GM18498 (cell line): ENCODE data around the gene GALNS.
"Not testable (repeated sequence)": the region's sequence is repeated elsewhere in the genome, so short reads cannot be mapped to it uniquely, and the experiment has no call there.

Source experiments
- ATAC-seq: cut with Tn5 transposase; IDR thresholded peaks from one replicate; pipeline ENCODE4 v1.9.1; 2021; ENCODE audit warnings: mild to moderate bottlenecking, moderate library complexity; ENCODE audit not compliant: unreplicated experiment

Gene GALNS

GRCh38 chr16:88889702-88890352 is 33.1 kb upstream of the GALNS start:
- not testable (repeated sequence) for ATAC-seq

DNA sequence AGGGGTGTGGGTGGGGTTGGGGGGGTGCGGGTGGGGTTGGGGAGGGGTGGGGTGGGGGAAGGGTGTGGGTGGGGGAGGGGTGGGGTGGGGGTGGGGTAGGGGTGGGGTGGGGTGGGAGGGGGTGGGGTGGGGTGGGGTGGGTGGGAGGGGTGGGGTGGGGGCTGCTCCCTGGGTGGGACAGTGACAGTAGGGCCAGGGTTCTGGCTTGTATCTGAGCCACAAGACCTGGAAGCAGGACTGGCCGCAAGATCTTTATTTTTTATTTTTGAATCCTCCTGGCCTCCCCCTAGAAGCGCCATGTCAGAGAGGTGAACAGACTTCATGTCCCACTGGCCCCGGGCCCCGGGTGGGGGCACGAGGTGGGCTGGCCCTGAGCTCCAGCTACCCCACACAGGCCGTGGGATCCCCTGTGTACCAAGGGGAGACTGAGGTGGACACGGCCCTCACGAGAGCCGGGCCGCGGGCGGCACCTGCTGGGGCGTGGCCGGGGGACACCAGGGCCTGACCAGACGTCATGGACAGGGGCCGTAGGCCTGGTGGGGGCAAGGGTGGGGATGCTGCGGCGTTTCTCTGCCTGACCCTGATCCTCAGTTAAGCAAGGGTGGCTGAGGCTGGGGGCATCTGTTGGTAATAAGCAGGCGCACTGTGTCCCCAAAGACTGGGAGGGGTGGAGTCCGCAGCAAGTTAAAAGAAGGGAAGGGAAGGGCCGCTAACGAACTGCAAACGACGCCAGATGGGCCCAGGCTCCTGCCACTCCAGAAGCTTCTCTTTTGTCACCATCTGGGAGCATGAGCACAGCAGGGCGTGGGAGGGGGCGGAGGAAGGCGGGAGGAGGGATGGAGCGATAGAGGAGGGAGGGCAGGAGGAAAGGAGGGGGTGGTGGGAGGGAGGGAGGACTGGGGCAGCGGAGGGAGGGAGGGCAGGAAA is 32.0 kb upstream of the GALNS start:
- ATAC-seq, result no peak

DNA sequence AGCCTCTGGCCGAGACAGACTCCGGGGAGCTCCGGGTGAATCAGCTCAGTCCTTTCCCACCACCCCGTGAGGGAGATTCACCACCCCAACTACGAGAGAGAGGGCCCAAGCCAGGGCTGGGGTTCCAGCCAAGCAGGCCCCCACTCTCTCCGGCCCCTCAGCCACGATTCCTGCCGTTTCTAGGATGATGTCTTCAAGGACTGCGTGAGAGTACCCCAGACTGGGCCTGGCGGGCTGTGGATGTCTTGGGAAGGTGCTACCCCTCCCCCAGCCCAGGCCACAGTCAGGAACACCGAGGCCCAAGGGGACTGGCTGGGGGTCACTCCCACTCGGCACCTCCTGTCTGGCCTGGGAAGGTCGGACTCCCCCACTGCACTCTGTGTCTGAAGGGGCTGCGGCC is 31.3 kb upstream of the GALNS start:
- ATAC-seq, result no peak

DNA sequence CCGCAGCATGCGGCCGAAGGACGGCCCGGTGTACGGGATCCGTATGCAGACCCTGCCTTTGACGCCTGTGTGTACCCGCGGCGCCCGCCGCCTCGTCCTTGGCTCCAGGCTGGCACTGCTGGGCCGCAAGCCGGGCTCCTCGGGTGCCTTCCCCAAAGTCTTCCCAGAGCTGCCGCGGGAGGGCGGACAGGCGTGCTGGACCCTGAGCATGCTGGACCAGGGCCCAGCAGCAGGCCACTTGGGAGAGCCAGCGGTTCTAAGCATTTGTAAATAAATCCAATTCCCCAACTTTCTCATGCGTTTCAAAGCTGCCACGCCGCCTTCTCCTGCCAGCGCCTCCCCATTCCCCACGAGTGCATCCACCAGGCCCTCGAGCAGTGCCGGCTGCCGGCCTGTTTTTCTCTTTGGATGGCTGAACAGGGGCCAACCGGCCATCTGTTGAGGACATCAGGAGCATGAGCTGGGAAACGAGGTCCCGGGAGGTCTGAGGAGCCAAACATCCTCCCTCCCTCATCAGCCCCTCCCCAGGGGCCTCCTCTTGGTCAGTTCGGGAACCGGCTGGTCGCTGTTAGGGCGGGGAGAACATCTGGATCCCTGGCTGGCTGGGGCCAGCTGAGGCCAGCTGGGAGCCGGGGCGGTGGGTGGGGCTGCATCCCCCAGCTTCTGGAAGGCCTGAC is 30.2 kb upstream of the GALNS start:
- no peak for ATAC-seq

DNA sequence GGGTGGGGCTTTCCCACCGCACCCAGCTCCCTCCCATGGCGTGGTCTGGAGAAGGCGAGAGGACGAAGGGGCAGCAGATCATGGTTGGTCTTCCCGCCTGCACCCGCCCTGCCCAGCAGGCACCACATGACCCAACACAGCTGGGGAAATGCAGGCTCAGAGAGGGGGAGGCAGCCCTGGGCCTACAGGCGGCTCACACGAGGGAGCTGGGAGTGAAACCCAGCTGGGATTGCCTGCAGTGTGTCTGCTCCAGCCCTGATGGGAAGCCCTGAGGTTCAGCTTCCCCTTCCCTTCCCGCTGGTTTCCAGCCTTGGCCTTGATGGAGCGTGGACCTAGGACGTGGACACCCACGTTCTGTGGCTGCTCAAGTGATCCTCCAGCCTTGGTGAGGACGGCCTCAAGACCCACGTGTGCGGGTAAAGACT is 29.7 kb upstream of the GALNS start:
- no peak for ATAC-seq

DNA sequence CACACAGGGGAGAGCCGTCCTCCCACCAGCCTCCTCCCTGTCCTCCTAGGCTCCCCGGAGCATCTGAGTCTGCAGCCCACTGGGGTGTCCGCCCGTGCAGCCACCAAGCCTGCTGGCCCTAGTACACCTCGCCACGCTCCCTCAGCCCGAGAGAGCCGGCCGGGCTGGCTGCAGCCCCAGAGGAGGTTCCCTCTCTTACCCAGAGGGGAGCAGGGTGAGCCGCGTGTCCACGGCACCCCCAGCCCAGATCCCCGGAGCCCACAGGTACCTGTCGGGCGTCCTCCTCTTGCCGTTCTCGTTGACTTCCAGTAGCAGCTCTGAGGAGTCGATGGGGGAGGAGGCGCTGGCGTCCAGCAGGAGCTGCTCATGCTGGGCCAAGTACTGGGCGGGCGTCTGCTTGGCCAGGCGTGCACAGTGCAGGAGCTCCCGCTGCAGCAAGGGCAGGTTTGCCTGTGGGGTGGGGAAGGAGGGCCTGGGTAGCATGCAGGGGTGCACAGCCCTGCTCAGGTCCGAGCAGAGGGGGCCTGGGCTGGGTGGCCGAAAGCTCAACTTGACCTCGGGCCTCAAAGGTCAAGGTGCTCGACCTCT is 29.0 kb upstream of the GALNS start:
- no peak for ATAC-seq

DNA sequence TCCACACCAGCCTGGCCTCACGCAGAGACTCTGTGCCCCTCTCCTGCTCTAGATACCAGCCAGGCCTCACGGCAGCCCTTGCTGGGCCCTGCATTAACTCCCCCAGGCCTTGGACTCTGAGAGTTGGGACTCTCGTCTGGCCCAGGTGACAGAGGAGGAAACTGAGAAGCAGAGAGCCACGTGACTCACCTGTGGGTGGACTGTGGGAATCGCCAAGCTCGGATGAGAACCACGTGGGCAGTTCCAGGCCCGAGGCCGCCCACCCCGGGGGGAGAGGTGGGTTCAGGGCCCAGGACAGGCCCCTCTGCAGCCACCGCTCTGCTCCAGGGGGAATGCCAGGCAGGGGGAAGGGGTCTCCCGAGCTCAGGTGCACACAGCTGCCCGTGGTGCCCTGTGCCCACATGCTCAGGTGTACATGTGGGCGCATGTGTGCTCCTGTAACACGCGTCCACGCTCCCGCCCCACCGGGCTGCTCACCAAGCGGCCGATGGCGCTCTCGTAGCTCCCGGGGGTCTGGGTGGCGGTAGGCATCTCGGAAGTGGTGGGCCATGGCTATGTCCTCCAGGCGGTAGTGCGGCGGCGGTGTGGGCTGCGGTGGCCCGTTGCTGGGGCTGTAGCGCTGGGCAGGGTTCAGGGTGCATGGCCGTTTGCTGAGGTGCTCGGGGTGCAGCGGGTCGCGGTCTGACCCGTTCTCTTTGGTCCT is 28.0 kb upstream of the GALNS start:
- no peak for ATAC-seq

DNA sequence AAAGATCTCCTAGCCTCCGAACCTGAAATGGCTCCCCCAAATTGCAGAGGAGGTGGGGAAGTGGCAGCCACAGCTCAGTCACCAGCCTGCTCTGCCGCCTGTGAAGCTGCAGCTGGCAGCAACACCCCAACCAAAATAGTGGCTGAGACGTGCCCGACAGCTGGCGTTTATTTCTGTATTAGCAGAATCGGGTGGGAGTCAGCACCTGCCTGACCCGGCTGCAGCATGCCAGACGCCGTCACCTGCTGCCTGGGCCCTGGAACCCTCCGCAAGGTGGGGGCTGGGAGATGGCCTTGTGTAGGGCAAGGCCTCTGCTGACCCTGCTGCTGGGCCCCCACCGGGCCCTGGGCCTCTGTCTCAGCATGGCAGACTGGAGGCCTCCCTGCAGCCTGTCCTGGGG is 27.2 kb upstream of the GALNS start:
- no peak for ATAC-seq

- no peak for ATAC-seq
Measured at GRCh38 chr16:88883117-88883895, 26.6 kb upstream of the GALNS start.

GRCh38 chr16:88882358-88883030 is 25.7 kb upstream of the GALNS start:
- ATAC-seq, result no peak

GRCh38 chr16:88881675-88882357 is 25.1 kb upstream of the GALNS start:
- ATAC-seq, result no peak

- no peak for ATAC-seq
Measured at GRCh38 chr16:88881007-88881615, 24.4 kb upstream of the GALNS start.

DNA sequence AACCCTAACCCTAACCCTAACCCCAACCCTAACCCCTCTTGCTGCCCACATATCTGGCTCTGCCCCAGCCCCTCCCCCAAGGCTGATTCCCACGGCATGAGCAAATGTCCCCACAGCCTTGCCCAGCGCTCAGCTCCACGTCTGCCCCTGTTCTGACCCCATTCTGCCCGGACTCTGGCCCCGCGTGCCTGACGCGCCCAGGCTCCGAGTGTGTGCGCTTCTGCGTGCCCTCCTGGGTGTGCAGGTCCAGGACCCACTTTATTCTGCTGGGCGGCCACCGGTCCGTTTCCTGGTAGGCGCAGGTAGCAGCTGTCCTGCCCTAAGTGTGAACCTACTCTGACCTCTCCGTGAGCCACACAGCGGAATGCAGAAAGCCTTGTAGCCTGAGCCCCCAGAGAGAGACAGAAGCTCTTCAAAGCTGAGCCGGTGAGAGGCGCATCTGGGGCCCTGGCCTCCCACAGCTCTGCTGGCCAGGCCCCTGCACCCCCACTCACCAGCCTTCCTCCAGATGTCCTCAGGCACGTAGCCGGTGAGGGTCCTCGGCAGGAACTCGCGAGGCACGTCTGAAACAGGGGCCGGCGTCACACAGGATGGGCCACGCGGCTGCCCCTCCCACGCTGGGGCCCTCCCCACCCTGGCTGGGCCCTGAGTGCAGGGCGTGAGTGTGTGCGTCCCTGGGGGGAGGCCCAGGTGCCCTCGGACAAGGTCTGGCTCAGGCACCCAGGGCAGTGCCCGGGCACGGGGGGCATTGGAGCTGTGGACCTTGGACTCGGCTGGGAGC is 23.7 kb upstream of the GALNS start:
- ATAC-seq, result no peak

GRCh38 chr16:88879788-88880055 is 23.0 kb upstream of the GALNS start:
- ATAC-seq, result no peak

DNA sequence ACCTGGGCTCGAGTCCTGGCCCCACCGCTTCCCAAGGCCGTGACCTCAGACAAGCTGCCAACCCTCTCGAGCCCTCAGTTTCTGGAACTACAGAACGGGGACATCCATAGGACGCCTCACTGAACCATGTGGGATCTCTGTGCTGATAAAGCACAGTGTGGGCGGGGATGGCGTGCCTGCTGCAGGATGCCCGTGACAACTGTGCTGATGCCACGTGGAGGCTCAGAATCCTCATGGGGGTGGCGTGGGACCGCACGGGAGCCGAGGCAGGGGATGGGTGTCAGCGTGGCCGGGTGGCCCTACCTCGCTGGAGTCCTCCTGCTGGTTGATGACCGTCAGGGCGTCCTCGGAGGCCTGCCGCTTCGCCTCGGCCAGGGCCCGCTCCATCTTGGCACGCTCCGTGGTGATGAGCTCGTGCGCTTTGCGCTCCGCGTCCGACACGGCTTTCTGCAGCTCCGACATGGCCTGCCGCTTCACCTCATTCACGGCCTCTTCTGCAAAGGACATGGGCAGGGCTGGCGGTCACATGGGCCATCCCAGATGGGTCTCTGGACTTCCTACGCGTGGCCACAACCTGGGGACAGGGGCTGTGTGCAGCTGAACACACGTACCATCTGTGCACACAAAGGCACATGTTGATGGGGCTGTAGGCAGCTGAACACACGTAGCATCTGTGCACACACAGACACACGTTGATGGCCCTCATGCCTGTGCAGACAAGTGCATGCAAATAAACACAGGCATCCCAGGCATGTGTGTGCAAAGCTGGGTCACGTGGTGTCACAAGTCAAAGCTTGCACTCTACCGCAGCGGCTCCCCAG is 22.4 kb upstream of the GALNS start:
- no peak for ATAC-seq

- ATAC-seq, result no peak
Measured at GRCh38 chr16:88878356-88878755, 21.6 kb upstream of the GALNS start.
